GM23338 (cell line): ENCODE measurements around the gene FAM43A. TPM values are rescaled to one million over a fixed set of nuclear protein-coding genes. Genes with fewer than 3 reads are reported as not detected.

Source experiments
- ATAC-seq: fragments of 200-7000 bp; cut with Tn5 transposase; 3 replicates; pipeline ENCODE4 v1.9.1; 2020
- DNase-seq: peaks from one replicate; pipeline ENCODE4 v3.0.0-alpha.2; 2015; ENCODE audit warnings: low spot score
- H2AFZ ChIP-seq: fragments of 200-600 bp; sonication (generic); 2 replicates; pipeline ENCODE4 v1.8.0; 2016; ENCODE audit warnings: antibody characterized with exemption, mild to moderate bottlenecking, moderate library complexity
- H3F3A ChIP-seq: fragments of 200-600 bp; sonication (generic); replicated peaks from 2 replicates; pipeline ENCODE4 v1.8.0; 2017; ENCODE audit warnings: antibody characterized with exemption, mixed run types, low read depth
- H3K27ac ChIP-seq: fragments of 200-600 bp; sonication (generic); 2 replicates; pipeline ENCODE4 v1.6.1; 2016; ENCODE audit warnings: low read depth
- H3K27me3 ChIP-seq: fragments of 200-600 bp; sonication (generic); 2 replicates; pipeline ENCODE4 v1.8.0; 2016; ENCODE audit warnings: mild to moderate bottlenecking, mixed run types, moderate library complexity; ENCODE audit not compliant: insufficient read depth
- H3K36me3 ChIP-seq: fragments of 200-600 bp; sonication (generic); 2 replicates; pipeline ENCODE4 v1.8.0; 2016; ENCODE audit warnings: mild to moderate bottlenecking; ENCODE audit not compliant: insufficient read depth
- H3K4me1 ChIP-seq: fragments of 200-600 bp; sonication (generic); 2 replicates; pipeline ENCODE4 v1.8.0; 2016; ENCODE audit warnings: mild to moderate bottlenecking, moderate library complexity; ENCODE audit not compliant: insufficient read depth
- H3K4me2 ChIP-seq: fragments of 200-600 bp; sonication (generic); 2 replicates; pipeline ENCODE4 v1.7.1; 2017; ENCODE audit warnings: mixed run types
- H3K4me3 ChIP-seq: fragments of 200-600 bp; sonication (generic); 2 replicates; pipeline ENCODE4 v1.6.1; 2016; ENCODE audit warnings: mixed run types
- H3K79me2 ChIP-seq: fragments of 200-600 bp; sonication (generic); replicated peaks from 2 replicates; pipeline ENCODE4 v1.8.0; 2017; ENCODE audit warnings: mild to moderate bottlenecking; ENCODE audit not compliant: insufficient read depth
- H3K9me2 ChIP-seq: fragments of 200-600 bp; sonication (generic); 2 replicates; pipeline ENCODE4 v1.8.0; 2017; ENCODE audit not compliant: insufficient read depth
- H4K20me1 ChIP-seq: fragments of 200-600 bp; sonication (generic); replicated peaks from 2 replicates; pipeline ENCODE4 v1.8.0; 2017; ENCODE audit warnings: mild to moderate bottlenecking; ENCODE audit not compliant: insufficient read depth
- H3K27ac Mint-ChIP-seq: 2 replicates; pipeline ENCODE4 v1.8.0; 2020; ENCODE audit warnings: inconsistent platforms, mild to moderate bottlenecking, moderate library complexity, mixed read lengths
- H3K27me3 Mint-ChIP-seq: 3 replicates; pipeline ENCODE4 v1.8.0; 2022; ENCODE audit warnings: low read depth, mild to moderate bottlenecking, moderate library complexity, mixed read lengths, inconsistent platforms; ENCODE audit not compliant: insufficient read depth, poor library complexity
- H3K36me3 Mint-ChIP-seq: 3 replicates; pipeline ENCODE4 v1.8.0; 2021; ENCODE audit warnings: low read depth, mild to moderate bottlenecking, inconsistent platforms, moderate library complexity, mixed read lengths
- H3K4me1 Mint-ChIP-seq: 3 replicates; pipeline ENCODE4 v1.8.0; 2020; ENCODE audit warnings: mild to moderate bottlenecking, inconsistent platforms, mixed read lengths
- H3K4me3 Mint-ChIP-seq: 3 replicates; pipeline ENCODE4 v1.8.0; 2021; ENCODE audit warnings: moderate library complexity, mild to moderate bottlenecking, inconsistent platforms, mixed read lengths
- H3K9me3 Mint-ChIP-seq: 3 replicates; pipeline ENCODE4 v1.8.0; 2020; ENCODE audit warnings: moderate library complexity, mild to moderate bottlenecking, inconsistent platforms, mixed read lengths
- JUNB ChIP-seq: IDR thresholded peaks from one replicate; pipeline ENCODE4 v1.6.1; 2016; ENCODE audit warnings: antibody characterized with exemption; ENCODE audit not compliant: unreplicated experiment
- NANOG ChIP-seq: IDR thresholded peaks from 2 replicates; pipeline ENCODE4 v1.6.1; 2016; ENCODE audit warnings: antibody characterized with exemption, borderline replicate concordance
- POLR2AphosphoS5 ChIP-seq: IDR thresholded peaks from 2 replicates; pipeline ENCODE4 v1.6.1; 2016; ENCODE audit warnings: antibody characterized with exemption, low read depth
- ZNF114 ChIP-seq: fragments of 250-450 bp; sonication (Bioruptor Pico); IDR thresholded peaks from 2 replicates; pipeline ENCODE4 v1.5.0; 2020; ENCODE audit warnings: mild to moderate bottlenecking, moderate library complexity
- ZNF331 ChIP-seq: fragments of 250-450 bp; sonication (Bioruptor Pico); IDR thresholded peaks from 2 replicates; pipeline ENCODE4 v1.5.0; 2020; ENCODE audit warnings: low read depth, mild to moderate bottlenecking, moderate library complexity
- polyA plus RNA-seq: library from polyadenylated mRNA; unstranded; fragments of >200 nt; fragmentation: Nextera tagmentation; extraction: Ambion mirVana; gene quantifications from 2 replicates; pipeline ENCODE4 v1.2.1, GENCODE V29; 2016
- total RNA-seq: library from RNA; depleted of rRNA; stranded (reverse); fragments of >200 nt; shearing (Covaris generic); gene quantifications from 2 replicates; pipeline ENCODE4 v1.2.3, GENCODE V29; 2014
- TF ChIP-seq, protein P1 (sequence below): IDR thresholded peaks from 2 replicates; pipeline ENCODE4 v1.6.1; 2016; ENCODE audit warnings: antibody characterized with exemption
- TF ChIP-seq, protein P2 (sequence below): IDR thresholded peaks from one replicate; pipeline ENCODE4 v1.6.1; 2018; ENCODE audit warnings: antibody characterized with exemption; ENCODE audit not compliant: unreplicated experiment
- TF ChIP-seq, protein P3 (sequence below): fragments of 250-450 bp; sonication (Bioruptor Pico); IDR thresholded peaks from 2 replicates; pipeline ENCODE4 v1.5.0; 2020; ENCODE audit warnings: mild to moderate bottlenecking, moderate library complexity

Gene FAM43A
- total and polyA plus RNA-seq, 2 experiments from 2014 or later, result 2.4 to 6.4 TPM

DNA sequence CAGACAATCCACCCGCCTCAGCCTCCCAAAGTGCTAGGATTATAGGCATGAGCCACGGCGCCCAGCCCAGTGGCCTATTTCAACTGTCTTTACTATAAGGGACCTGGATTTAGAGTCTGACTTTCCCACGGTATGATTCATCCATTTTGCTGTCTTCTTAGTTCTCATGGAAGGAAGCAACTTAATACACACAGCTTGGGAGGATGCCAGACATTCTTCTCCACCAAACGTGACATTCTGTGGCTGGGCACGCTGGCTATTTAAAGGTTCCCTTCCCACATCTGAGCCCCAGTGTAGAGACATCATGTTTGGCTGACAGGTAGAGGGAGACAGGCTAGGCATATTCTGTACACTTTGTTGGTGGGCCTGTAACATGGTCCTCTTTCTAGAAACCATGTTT is 26.2 kb downstream of the FAM43A start:
- Mint-ChIP-seq H3K4me3 (no peak overlapping the region), H3K9me3 (no peaks in the 10 kb centered on the region), H3K27ac (no peak overlapping the region), H3K36me3 (no peaks in the 10 kb centered on the region), H3K27me3 (peaks cover 5% of the 10 kb centered on the region), H3K4me1 (peaks cover 3% of the 10 kb centered on the region)
- Histone ChIP-seq H3K4me1 (peaks cover 3% of the 10 kb centered on the region), H2AFZ (peak overlapping the region; percentile 66; the same call in 1 of the 2 replicates), H3K79me2 (no peaks in the 10 kb centered on the region), H3F3A (no peaks in the 10 kb centered on the region), H3K27me3 (no peaks in the 10 kb centered on the region), H3K4me3 (no peak overlapping the region), H3K9me2 (no peaks in the 10 kb centered on the region), H3K36me3 (no peaks in the 10 kb centered on the region), H3K27ac (no peak overlapping the region), H4K20me1 (no peaks in the 10 kb centered on the region), H3K4me2 (no peak overlapping the region)
- peak; percentile 21 for DNase-seq
- TF ChIP-seq POLR2AphosphoS5, result no peak
- no peak for TF ChIP-seq ZNF331 (CRISPR knock-in tag)
- TF ChIP-seq, protein P1, sequence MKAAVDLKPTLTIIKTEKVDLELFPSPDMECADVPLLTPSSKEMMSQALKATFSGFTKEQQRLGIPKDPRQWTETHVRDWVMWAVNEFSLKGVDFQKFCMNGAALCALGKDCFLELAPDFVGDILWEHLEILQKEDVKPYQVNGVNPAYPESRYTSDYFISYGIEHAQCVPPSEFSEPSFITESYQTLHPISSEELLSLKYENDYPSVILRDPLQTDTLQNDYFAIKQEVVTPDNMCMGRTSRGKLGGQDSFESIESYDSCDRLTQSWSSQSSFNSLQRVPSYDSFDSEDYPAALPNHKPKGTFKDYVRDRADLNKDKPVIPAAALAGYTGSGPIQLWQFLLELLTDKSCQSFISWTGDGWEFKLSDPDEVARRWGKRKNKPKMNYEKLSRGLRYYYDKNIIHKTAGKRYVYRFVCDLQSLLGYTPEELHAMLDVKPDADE, result no peak
- no peak for TF ChIP-seq JUNB
- TF ChIP-seq NANOG, result no peak
- TF ChIP-seq ZNF114 (CRISPR knock-in tag), result no peak
- TF ChIP-seq, protein P2, sequence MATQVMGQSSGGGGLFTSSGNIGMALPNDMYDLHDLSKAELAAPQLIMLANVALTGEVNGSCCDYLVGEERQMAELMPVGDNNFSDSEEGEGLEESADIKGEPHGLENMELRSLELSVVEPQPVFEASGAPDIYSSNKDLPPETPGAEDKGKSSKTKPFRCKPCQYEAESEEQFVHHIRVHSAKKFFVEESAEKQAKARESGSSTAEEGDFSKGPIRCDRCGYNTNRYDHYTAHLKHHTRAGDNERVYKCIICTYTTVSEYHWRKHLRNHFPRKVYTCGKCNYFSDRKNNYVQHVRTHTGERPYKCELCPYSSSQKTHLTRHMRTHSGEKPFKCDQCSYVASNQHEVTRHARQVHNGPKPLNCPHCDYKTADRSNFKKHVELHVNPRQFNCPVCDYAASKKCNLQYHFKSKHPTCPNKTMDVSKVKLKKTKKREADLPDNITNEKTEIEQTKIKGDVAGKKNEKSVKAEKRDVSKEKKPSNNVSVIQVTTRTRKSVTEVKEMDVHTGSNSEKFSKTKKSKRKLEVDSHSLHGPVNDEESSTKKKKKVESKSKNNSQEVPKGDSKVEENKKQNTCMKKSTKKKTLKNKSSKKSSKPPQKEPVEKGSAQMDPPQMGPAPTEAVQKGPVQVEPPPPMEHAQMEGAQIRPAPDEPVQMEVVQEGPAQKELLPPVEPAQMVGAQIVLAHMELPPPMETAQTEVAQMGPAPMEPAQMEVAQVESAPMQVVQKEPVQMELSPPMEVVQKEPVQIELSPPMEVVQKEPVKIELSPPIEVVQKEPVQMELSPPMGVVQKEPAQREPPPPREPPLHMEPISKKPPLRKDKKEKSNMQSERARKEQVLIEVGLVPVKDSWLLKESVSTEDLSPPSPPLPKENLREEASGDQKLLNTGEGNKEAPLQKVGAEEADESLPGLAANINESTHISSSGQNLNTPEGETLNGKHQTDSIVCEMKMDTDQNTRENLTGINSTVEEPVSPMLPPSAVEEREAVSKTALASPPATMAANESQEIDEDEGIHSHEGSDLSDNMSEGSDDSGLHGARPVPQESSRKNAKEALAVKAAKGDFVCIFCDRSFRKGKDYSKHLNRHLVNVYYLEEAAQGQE, result no peak
- ATAC-seq, result no peak

DNA sequence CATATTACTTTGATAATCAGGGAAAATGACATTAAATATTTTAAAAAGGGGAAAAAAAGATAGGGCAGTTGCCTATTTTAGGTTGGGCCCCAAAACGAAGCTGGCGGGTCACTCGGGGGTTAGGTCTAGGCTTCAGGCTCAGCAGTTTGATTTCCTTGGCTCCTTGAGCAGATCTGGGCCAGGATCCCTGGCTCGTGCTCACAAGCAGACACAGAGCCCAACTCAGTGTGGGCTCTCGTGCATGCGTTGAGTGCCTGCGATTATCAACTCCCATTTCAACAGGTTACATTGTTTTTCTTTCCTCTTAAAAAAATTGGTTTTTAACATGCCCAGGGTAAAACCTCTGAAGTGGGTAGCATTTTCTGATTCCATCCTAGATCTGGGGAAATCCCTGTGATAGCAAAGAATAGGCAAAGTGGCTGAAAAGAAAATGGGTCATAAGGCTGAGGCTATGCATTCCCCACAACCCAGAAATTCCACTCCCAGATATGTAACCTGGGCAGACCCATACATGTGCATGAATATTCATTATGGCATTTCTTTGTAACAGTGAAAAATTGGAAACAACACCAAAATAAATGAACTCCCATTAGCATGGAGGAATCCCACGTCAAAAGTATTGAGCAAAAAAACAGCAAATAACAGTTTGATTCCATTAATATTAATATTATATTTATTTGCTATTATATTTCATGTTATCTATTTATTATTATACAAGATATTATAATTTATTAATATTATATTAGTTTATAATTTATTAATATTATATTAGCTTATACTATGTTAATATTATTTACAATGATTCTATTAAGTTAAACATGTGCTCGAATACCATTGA is 27.8 kb downstream of the FAM43A start:
- Histone ChIP-seq H3K36me3 (no peaks in the 10 kb centered on the region), H3F3A (no peaks in the 10 kb centered on the region), H3K27me3 (no peaks in the 10 kb centered on the region), H3K27ac (no peak overlapping the region), H4K20me1 (no peaks in the 10 kb centered on the region), H3K9me2 (no peaks in the 10 kb centered on the region), H3K79me2 (no peaks in the 10 kb centered on the region), H3K4me1 (no peaks in the 10 kb centered on the region), H3K4me3 (no peak overlapping the region), H2AFZ (no peak overlapping the region), H3K4me2 (no peak overlapping the region)
- no peak for ATAC-seq
- Mint-ChIP-seq H3K36me3 (no peaks in the 10 kb centered on the region), H3K9me3 (no peaks in the 10 kb centered on the region), H3K27ac (no peak overlapping the region), H3K27me3 (peaks cover 5% of the 10 kb centered on the region), H3K4me1 (no peaks in the 10 kb centered on the region), H3K4me3 (no peak overlapping the region)
- no peak for DNase-seq
- TF ChIP-seq, protein P1, result no peak
- TF ChIP-seq, protein P3, sequence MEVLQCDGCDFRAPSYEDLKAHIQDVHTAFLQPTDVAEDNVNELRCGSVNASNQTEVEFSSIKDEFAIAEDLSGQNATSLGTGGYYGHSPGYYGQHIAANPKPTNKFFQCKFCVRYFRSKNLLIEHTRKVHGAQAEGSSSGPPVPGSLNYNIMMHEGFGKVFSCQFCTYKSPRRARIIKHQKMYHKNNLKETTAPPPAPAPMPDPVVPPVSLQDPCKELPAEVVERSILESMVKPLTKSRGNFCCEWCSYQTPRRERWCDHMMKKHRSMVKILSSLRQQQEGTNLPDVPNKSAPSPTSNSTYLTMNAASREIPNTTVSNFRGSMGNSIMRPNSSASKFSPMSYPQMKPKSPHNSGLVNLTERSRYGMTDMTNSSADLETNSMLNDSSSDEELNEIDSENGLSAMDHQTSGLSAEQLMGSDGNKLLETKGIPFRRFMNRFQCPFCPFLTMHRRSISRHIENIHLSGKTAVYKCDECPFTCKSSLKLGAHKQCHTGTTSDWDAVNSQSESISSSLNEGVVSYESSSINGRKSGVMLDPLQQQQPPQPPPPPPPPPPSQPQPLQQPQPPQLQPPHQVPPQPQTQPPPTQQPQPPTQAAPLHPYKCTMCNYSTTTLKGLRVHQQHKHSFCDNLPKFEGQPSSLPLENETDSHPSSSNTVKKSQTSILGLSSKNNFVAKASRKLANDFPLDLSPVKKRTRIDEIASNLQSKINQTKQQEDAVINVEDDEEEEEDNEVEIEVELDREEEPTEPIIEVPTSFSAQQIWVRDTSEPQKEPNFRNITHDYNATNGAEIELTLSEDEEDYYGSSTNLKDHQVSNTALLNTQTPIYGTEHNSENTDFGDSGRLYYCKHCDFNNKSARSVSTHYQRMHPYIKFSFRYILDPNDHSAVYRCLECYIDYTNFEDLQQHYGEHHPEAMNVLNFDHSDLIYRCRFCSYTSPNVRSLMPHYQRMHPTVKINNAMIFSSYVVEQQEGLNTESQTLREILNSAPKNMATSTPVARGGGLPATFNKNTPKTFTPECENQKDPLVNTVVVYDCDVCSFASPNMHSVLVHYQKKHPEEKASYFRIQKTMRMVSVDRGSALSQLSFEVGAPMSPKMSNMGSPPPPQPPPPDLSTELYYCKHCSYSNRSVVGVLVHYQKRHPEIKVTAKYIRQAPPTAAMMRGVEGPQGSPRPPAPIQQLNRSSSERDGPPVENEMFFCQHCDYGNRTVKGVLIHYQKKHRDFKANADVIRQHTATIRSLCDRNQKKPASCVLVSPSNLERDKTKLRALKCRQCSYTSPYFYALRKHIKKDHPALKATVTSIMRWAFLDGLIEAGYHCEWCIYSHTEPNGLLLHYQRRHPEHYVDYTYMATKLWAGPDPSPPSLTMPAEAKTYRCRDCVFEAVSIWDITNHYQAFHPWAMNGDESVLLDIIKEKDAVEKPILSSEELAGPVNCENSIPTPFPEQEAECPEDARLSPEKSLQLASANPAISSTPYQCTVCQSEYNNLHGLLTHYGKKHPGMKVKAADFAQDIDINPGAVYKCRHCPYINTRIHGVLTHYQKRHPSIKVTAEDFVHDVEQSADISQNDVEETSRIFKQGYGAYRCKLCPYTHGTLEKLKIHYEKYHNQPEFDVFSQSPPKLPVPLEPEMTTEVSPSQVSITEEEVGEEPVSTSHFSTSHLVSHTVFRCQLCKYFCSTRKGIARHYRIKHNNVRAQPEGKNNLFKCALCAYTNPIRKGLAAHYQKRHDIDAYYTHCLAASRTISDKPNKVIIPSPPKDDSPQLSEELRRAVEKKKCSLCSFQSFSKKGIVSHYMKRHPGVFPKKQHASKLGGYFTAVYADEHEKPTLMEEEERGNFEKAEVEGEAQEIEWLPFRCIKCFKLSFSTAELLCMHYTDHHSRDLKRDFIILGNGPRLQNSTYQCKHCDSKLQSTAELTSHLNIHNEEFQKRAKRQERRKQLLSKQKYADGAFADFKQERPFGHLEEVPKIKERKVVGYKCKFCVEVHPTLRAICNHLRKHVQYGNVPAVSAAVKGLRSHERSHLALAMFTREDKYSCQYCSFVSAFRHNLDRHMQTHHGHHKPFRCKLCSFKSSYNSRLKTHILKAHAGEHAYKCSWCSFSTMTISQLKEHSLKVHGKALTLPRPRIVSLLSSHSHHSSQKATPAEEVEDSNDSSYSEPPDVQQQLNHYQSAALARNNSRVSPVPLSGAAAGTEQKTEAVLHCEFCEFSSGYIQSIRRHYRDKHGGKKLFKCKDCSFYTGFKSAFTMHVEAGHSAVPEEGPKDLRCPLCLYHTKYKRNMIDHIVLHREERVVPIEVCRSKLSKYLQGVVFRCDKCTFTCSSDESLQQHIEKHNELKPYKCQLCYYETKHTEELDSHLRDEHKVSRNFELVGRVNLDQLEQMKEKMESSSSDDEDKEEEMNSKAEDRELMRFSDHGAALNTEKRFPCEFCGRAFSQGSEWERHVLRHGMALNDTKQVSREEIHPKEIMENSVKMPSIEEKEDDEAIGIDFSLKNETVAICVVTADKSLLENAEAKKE (CRISPR knock-in tag), result no peak
- TF ChIP-seq POLR2AphosphoS5, result no peak
